Sigmoid colon (tissue), 4 donors: Measurements from ENCODE around the gene ENOX2.

Source experiments
- CTCF ChIP-seq, 4 experiments: fragments of 450-650 bp in 3 of 4; fragments of 200-600 bp in 1 of 4; IDR thresholded peaks; one replicate each; pipeline ENCODE4 v1.5.1; 2016 to 2019; ENCODE audit warnings: antibody characterized with exemption in 4 of 4, mild to moderate bottlenecking in 3 of 4, moderate library complexity in 2 of 4
- EP300 ChIP-seq, 4 donors: sonication (generic); formaldehyde crosslinking; IDR thresholded peaks; one replicate each; pipeline ENCODE4 v1.6.1; 2017; ENCODE audit warnings: antibody characterized with exemption in 4 of 4
- POLR2A ChIP-seq, 2 donors: fragments of 450-650 bp; IDR thresholded peaks; one replicate each; pipeline ENCODE4 v1.6.1; 2016; ENCODE audit warnings: antibody characterized with exemption in 2 of 2, mild to moderate bottlenecking in 2 of 2, moderate library complexity in 2 of 2
- POLR2AphosphoS5 ChIP-seq, 4 donors: sonication (generic); formaldehyde crosslinking; IDR thresholded peaks; one replicate each; pipeline ENCODE4 v1.6.1; 2017; ENCODE audit warnings: antibody characterized with exemption in 4 of 4

- TF ChIP-seq CTCF (IDR thresholded peaks at IDR 0.05): no peak
- no peak for TF ChIP-seq POLR2A (IDR thresholded peaks at IDR 0.05)
- no peak for TF ChIP-seq EP300 (IDR thresholded peaks at IDR 0.05)
- TF ChIP-seq POLR2AphosphoS5 (IDR thresholded peaks at IDR 0.05): no peak
Measured at GRCh38 chrX:130869239-130869638, 33.8 kb downstream of the ENOX2 start.
